ENCODE data around the gene AMDHD2. TPM values are rescaled to one million over a fixed set of nuclear protein-coding genes. Genes with fewer than 3 reads are reported as not detected.

Gene AMDHD2
- polyA plus RNA-seq, 1 experiment, result 7.7 TPM

GRCh38 chr16:2501946-2502895 is 17.9 kb upstream of the AMDHD2 start:
- Histone ChIP-seq H3K4me3 (ENCODE audit: low read depth, low read length) (no peak overlapping the region), H3K9me3 (ENCODE audit: control insufficient read depth, insufficient read depth, low read length) (no peaks in the 10 kb centered on the region; the same call in 1 of the 2 replicates), H3K27ac (ENCODE audit: low read depth, low read length) (peak overlapping the region; percentile 62), H3K27me3 (ENCODE audit: control insufficient read depth, insufficient read depth, low read length) (no peaks in the 10 kb centered on the region)
- CTCF ChIA-PET, result interaction anchor here (0.6 to 2.6 kb wide), 30 partner anchors 9 to 372 kb away, joined by 3 to 30 read pairs (median 4); partner anchors contain the start of genes ABCA3, ATP6V0C and CCNF
- POLR2A ChIA-PET, result interaction anchor here (0.5 to 2.2 kb wide), 13 partner anchors 9 to 634 kb away, joined by 3 to 11 read pairs (median 4); partner anchors contain the start of genes AMDHD2, ATP6V0C, ECI1 and TBC1D24
- no peak for DNase-seq (ENCODE audit: low read depth, low spot score)
- TF ChIP-seq CTCF (IDR thresholded peaks at IDR 0.05; ENCODE audit: low read depth, low read length), result no peak

- ChIA-PET CTCF (no interaction called here), POLR2A (interaction anchor here (1.2 kb wide), 1 partner anchor 32 kb away, joined by 4 read pairs; no protein-coding TSS in a partner anchor)
- no peak overlapping the region for H3K27ac ChIP-seq (ENCODE audit: low read depth, low read length)
- H3K9me3 ChIP-seq (ENCODE audit: control insufficient read depth, insufficient read depth, low read length), result no peaks in the 10 kb centered on the region; the same call in 1 of the 2 replicates
- no peak overlapping the region for H3K4me3 ChIP-seq (ENCODE audit: low read depth, low read length)
- no peak for DNase-seq (ENCODE audit: low read depth, low spot score)
- no peaks in the 10 kb centered on the region for H3K27me3 ChIP-seq (ENCODE audit: control insufficient read depth, insufficient read depth, low read length)
- TF ChIP-seq CTCF (IDR thresholded peaks at IDR 0.05; ENCODE audit: low read depth, low read length), result no peak
Measured at GRCh38 chr16:2505695-2506094, 14.5 kb upstream of the AMDHD2 start.

DNA sequence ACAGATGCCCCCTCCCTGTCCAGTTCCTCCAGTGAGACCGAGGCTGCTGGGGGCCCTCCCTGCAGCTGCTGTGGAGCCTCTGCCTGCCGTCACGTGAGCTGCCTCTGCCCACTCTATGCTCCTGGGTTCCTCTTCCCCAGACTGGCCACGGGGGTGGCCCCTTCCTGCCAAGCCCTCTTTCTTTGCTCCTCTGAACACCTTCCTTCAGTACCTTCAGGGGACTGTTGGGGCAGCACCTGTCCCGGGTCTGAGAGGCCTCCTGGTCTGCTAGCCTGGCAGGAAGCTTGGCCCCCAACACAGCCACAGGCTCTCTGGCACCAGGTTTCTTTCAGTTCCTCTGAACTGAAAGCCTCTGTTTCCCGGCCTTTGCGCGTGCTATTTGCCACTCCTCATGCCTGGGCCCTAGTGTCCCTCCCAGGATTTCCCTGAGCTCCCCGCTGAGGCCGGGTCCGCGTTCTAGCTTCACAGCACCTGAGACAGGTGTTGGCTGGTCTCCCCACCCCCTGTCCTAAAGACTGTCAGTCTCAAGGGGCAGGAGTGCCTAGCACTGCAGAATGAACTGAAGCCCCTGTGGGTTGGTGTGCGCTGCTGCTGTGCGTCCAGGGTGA is 13.0 kb upstream of the AMDHD2 start:
- no peaks in the 10 kb centered on the region for H3K9me3 ChIP-seq (ENCODE audit: control insufficient read depth, insufficient read depth, low read length)
- no peak overlapping the region for H3K4me3 ChIP-seq (ENCODE audit: low read depth, low read length)
- H3K27ac ChIP-seq (ENCODE audit: low read depth, low read length), result no peak overlapping the region
- H3K27me3 ChIP-seq (ENCODE audit: control insufficient read depth, insufficient read depth, low read length), result no peaks in the 10 kb centered on the region
- DNase-seq (ENCODE audit: low read depth, low spot score), result no peak
- POLR2A ChIA-PET, result interaction anchor here (1.2 kb wide), 1 partner anchor 30 kb away, joined by 4 read pairs; no protein-coding TSS in a partner anchor
- CTCF ChIA-PET, result no interaction called here
- TF ChIP-seq CTCF (IDR thresholded peaks at IDR 0.05; ENCODE audit: low read depth, low read length), result no peak

DNA sequence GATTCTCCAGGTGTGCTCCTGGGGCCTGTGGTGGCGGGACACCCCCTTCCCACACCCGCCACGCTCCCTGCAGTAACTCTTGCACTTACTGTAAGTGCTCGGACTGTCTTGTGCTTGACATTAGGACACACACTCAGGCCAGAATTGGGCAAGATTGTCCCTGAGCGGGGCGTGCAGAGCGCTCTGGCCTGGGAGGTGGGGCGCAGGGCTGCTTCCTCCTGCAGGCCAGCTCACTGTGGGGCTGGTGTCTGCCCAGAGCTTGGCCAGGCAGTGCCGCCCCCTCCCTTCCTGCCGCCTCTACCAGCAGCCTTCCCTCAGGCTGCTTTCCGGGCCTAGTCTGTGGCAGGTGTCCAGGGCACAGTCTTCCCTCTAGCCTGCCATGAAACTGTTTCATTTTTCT is 12.5 kb upstream of the AMDHD2 start:
- ChIA-PET CTCF (no interaction called here), POLR2A (no interaction called here)
- no peak for TF ChIP-seq CTCF (IDR thresholded peaks at IDR 0.05; ENCODE audit: low read depth, low read length)
- Histone ChIP-seq H3K27ac (ENCODE audit: low read depth, low read length) (no peak overlapping the region), H3K4me3 (ENCODE audit: low read depth, low read length) (no peak overlapping the region), H3K27me3 (ENCODE audit: control insufficient read depth, insufficient read depth, low read length) (no peaks in the 10 kb centered on the region), H3K9me3 (ENCODE audit: control insufficient read depth, insufficient read depth, low read length) (no peaks in the 10 kb centered on the region)
- DNase-seq (ENCODE audit: low read depth, low spot score), result no peak

Data from AG04450 (cell line).